Activated effector memory CD4-positive, alpha-beta T cell treated with Interleukin-2 at 50 U/mL for 16 hours (primary cell): ENCODE measurements around the gene EVA1A.

Experiments used
- DNase-seq: peaks from one replicate; pipeline ENCODE4 v3.0.0-alpha.2; 2020

The EVA1A gene

DNA sequence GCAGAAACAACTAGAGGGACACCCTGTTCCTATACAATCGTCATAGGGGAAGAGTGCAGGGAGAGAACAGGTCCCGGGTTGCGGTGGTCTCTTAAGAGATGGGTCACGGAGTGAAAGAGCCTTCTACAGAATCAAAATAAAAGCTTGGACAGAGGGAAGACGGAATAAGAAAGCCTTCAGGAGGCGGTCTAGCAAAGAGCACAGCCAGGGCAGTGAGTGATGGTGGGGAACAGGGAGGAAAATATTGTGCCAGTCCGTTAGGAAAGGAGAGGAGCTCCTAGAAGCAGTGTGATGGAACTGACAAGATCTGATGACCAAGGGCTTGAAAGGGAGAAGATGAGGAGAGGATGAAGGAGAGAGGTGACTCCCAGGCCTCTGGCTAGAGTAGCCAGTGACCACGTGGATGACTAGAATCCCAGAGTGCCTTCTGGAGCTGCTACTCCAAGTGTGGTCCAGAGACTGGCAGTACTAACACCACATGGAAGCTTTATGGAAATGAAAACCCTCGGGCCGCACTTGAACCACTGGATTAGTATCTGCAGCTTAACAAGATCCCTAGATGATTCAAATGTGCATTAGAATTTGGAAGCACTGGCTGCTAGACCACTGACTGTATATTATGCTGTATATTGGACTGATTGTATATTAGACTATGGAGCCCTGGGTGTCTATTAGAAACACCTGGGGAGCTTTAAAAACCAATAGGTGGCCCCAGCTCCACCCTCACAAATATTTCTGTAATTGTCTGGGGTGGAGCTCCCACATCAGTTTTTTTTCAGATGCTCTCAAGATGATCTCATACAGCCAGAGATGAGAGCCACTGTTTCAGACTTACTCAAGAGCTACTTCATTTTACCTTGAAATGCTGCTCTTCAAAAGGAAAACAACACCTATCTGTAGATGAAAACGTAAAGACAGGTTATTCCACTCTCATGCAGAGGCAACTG is 1.1 kb upstream of the EVA1A start:
- DNase-seq = no peak

GRCh38 chr2:75560022-75560767 is 544 bp downstream of the EVA1A start:
- no peak for DNase-seq

DNA sequence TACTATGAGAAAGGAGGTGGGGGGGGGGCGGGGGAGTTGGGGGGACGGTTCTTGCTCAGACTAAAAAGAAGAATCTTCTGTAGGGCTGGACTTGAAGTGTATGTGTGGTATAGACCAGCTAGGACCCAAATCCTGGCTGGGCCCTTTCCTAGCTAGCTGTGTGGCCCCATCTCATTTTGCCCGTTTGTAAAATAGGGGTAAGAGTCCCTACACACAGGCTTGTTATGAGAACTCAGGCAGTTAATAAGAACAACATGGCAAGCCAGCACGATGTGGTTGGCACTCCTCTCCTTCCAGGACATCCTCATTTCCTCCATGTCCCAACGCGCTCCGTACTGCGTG is 1.1 kb downstream of the EVA1A start:
- DNase-seq = no peak

GRCh38 chr2:75558786-75559679 is 1.7 kb downstream of the EVA1A start:
- no peak for DNase-seq

- no peak for DNase-seq
These were observed 2.6 kb downstream of the EVA1A start for GRCh38 chr2:75558136-75558535.

- DNase-seq = no peak
These were observed 3.1 kb downstream of the EVA1A start for GRCh38 chr2:75557474-75558133.

GRCh38 chr2:75556679-75557366 is 3.9 kb downstream of the EVA1A start:
- no peak for DNase-seq

- no peak for DNase-seq
These were observed 5.0 kb downstream of the EVA1A start for GRCh38 chr2:75555701-75556100.

GRCh38 chr2:75553935-75554531 is 6.7 kb downstream of the EVA1A start:
- no peak for DNase-seq

DNA sequence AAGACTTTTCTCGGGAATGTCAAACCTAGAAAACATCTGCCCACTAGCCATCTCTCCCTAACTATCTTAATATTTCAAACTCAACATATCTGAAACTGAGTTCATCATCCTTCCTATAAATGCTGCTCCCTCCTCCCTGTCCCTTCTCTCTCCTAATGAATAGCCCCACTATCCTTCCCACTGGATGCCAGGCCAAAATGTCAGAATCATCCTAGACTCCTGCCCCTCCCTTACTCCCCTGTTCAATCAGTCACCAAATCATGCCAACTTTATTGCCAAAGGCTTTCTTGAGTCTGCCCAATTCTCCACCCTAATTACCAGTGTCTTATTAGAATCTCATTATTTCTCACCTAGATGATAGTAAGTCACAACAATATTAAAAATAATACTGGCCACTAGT is 8.5 kb downstream of the EVA1A start:
- DNase-seq = no peak

GRCh38 chr2:75551434-75551833 is 9.3 kb downstream of the EVA1A start:
- DNase-seq = no peak

DNA sequence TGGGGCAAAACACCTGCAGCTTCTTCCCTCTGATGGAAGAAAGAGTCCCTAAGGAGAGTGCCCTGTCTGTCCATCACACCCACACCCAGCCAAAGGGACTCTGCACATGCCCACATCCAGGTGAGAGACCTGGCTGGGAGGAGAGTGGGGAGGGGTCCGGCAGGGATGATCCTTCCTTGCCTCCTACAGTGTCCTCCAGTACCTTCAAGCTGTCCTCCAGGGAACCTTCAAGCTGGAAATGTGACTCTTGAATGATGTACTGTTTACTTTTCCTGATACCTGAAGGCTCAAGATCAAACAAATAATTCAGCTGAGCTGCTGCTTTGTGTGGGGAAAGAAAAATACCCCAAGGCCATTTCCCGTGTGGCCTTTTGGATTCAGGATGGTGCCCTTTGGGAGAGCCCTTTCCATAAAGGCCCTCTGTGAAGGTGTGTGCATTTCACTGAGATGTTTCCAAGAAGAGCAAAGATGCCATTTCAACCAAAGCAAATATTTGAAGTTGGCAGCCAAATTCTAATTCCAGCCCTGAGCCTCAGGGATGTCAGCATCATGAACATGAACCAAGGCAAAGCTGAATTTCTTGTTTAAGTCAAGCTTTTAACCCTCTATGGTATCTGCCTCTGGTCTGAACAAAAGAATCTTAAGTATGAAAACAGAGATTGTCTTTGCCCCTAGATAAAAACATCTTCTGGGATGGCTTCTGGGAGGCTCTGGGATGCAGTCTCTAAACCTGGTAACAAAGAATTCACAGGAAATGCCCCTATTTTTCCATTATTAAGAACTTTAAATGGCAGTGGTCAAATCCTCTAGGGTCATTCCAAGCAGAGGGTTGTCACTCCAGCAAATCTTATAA is 11.1 kb downstream of the EVA1A start:
- no peak for DNase-seq

GRCh38 chr2:75548036-75548573 is 12.6 kb downstream of the EVA1A start:
- no peak for DNase-seq

GRCh38 chr2:75547345-75548035 is 13.2 kb downstream of the EVA1A start:
- DNase-seq = no peak

GRCh38 chr2:75545922-75546321 is 14.8 kb downstream of the EVA1A start:
- no peak for DNase-seq

DNA sequence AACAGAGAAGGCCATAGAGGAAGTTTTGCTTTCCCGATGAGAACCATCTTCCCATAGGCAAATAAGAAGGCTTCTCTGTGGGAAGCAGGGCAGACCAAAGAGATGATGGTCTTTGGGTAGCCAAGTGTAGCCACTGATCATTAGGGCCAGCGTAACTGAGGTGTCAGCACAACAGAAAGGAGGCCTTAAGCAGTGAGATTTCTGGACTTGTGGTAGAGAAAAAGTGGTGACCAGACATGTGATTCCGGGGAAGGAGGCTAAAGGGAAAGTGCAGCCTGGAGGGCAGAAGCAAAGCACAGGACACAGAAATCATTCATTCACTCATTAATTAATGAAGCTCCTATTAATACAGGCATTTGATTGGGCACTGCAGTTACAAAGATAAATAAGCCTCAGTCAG is 15.4 kb downstream of the EVA1A start:
- DNase-seq = no peak

- no peak for DNase-seq
These were observed 17.3 kb downstream of the EVA1A start for GRCh38 chr2:75543446-75543845.

DNA sequence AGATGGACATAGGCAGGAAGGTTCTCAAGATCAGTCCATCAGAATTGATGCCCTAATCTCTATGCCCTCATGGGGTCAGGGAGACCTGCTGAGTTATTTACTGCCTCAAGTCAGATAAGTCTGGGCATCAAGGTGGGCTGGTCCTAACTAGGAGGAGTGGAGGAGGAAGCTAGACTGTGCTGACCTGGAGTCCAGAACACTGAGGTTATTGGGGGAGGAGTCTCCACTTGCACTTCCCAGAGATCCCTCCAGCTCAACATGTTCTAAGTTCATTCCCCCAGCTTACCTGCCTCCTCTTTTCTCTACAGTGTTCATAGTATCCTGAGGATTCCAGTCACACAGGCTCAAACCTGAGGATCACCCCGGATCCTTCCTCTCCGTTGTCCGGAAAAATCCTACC is 19.3 kb downstream of the EVA1A start:
- DNase-seq = no peak

DNA sequence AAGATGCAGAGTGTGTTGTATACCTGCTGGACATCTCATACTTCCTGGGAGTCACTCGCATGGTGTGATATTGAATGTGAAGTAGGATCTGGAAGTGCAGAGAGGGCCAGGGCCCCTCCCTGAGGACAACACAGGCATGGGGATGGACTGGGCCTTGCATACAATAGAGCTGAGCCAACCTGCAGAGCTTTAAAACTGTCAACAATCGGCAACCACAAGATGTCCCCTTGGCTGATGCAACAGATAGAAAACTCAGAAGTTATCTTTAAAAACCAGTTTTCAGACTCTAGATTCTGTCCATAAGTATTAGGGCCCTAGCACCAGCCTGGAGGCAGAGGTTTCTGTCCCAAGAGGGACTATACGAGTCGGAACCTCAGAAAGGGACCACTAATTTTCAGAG is 19.7 kb downstream of the EVA1A start:
- DNase-seq = no peak
